BJ (cell line): ENCODE measurements around the gene MTMR2. TPM values are rescaled to one million over a fixed set of nuclear protein-coding genes. Genes with fewer than 3 reads are reported as not detected.

Experiments used
- CTCF ChIA-PET: fragments of 350-600 bp; formaldehyde crosslinking; extraction: SDS; loops from one replicate; lab custom pipeline; 2021; ENCODE audit warnings: antibody characterized with exemption, inconsistent platforms; lab: Yijun Ruan, JAX
- POLR2A ChIA-PET: fragments of 300-600 bp; sonication (Branson Sonifier 250); formaldehyde crosslinking; extraction: SDS; loops from one replicate; lab custom pipeline; 2021; ENCODE audit warnings: antibody characterized with exemption; lab: Charles Lee
- DNase-seq: peaks from one replicate; pipeline ENCODE4 v3.0.0-alpha.2; 2011; ENCODE audit warnings: low read depth
- H3K27me3 ChIP-seq: 2 replicates; pipeline ENCODE4 v1.6.0; 2011; ENCODE audit warnings: low read length; ENCODE audit not compliant: control insufficient read depth, insufficient read depth
- H3K36me3 ChIP-seq: 2 replicates; pipeline ENCODE4 v1.5.1; 2011; ENCODE audit warnings: low read length; ENCODE audit not compliant: control insufficient read depth, insufficient read depth
- H3K4me3 ChIP-seq: 2 replicates; pipeline ENCODE4 v1.5.1; 2011; ENCODE audit warnings: low read depth, mild to moderate bottlenecking, control low read depth, low read length
- polyA plus RNA-seq: library from polyadenylated mRNA; depleted of rRNA; stranded (reverse); fragments of >200 nt; gene quantifications from 2 replicates; pipeline ENCODE4 v1.2.3, GENCODE V29; 2011
- TF ChIP-seq, protein P1 (sequence below): IDR thresholded peaks from 2 replicates; pipeline ENCODE4 v1.5.1; 2011; ENCODE audit warnings: low read depth, mild to moderate bottlenecking, control low read depth, inconsistent platforms, low read length, moderate library complexity; ENCODE audit not compliant: insufficient read depth

MTMR2 gene
- polyA plus RNA-seq, 1 experiment: 19.3 TPM

- CTCF ChIA-PET: interaction anchor here (0.6 to 1.1 kb wide), 3 partner anchors 9 to 28 kb away, joined by 3 to 4 read pairs (median 3); no protein-coding TSS in a partner anchor
- TF ChIP-seq, protein P1, sequence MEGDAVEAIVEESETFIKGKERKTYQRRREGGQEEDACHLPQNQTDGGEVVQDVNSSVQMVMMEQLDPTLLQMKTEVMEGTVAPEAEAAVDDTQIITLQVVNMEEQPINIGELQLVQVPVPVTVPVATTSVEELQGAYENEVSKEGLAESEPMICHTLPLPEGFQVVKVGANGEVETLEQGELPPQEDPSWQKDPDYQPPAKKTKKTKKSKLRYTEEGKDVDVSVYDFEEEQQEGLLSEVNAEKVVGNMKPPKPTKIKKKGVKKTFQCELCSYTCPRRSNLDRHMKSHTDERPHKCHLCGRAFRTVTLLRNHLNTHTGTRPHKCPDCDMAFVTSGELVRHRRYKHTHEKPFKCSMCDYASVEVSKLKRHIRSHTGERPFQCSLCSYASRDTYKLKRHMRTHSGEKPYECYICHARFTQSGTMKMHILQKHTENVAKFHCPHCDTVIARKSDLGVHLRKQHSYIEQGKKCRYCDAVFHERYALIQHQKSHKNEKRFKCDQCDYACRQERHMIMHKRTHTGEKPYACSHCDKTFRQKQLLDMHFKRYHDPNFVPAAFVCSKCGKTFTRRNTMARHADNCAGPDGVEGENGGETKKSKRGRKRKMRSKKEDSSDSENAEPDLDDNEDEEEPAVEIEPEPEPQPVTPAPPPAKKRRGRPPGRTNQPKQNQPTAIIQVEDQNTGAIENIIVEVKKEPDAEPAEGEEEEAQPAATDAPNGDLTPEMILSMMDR: no peak
- DNase-seq: no peak
- POLR2A ChIA-PET: no interaction called here
- H3K36me3 ChIP-seq: no peaks in the 10 kb centered on the region
- no peaks in the 10 kb centered on the region for H3K27me3 ChIP-seq
- no peak overlapping the region for H3K4me3 ChIP-seq
Observed at GRCh38 chr11:95950905-95951304, 27.0 kb upstream of the MTMR2 start.

GRCh38 chr11:95948637-95949036 is 24.7 kb upstream of the MTMR2 start:
- no peak overlapping the region for H3K4me3 ChIP-seq
- POLR2A ChIA-PET: no interaction called here
- DNase-seq: no peak
- no peaks in the 10 kb centered on the region for H3K27me3 ChIP-seq
- no peaks in the 10 kb centered on the region for H3K36me3 ChIP-seq
- CTCF ChIA-PET: interaction anchor here (1.2 kb wide), 1 partner anchor 20 kb away, joined by 3 read pairs; no protein-coding TSS in a partner anchor
- TF ChIP-seq, protein P1: no peak

GRCh38 chr11:95944623-95945022 is 20.7 kb upstream of the MTMR2 start:
- POLR2A ChIA-PET: no interaction called here
- no peaks in the 10 kb centered on the region for H3K36me3 ChIP-seq
- no peaks in the 10 kb centered on the region for H3K27me3 ChIP-seq
- no peak for DNase-seq
- TF ChIP-seq, protein P1: no peak
- no peak overlapping the region for H3K4me3 ChIP-seq
- CTCF ChIA-PET: no interaction called here

- H3K4me3 ChIP-seq: no peak overlapping the region
- TF ChIP-seq, protein P1: no peak
- ChIA-PET POLR2A (no interaction called here), CTCF (no interaction called here)
- no peaks in the 10 kb centered on the region for H3K36me3 ChIP-seq
- H3K27me3 ChIP-seq: no peaks in the 10 kb centered on the region
- no peak for DNase-seq
Observed at GRCh38 chr11:95943546-95943945, 19.6 kb upstream of the MTMR2 start.

- DNase-seq: no peak
- Histone ChIP-seq H3K4me3 (no peak overlapping the region), H3K27me3 (no peaks in the 10 kb centered on the region), H3K36me3 (no peaks in the 10 kb centered on the region)
- ChIA-PET CTCF (no interaction called here), POLR2A (no interaction called here)
- TF ChIP-seq, protein P1: no peak
Observed at GRCh38 chr11:95939091-95939490, 15.2 kb upstream of the MTMR2 start.
